ENCODE measurements around the gene SKI. TPM values are rescaled to one million over a fixed set of nuclear protein-coding genes. Genes with fewer than 3 reads are reported as not detected.

The SKI gene
- total RNA-seq, 2 experiments from 2014 or later: 4.7 to 11.7 TPM

GRCh38 chr1:2279817-2280216 is 51.7 kb downstream of the SKI start:
- H3K27ac ChIP-seq (ENCODE audit: low read depth, low read length, poor library complexity, severe bottlenecking): no peak overlapping the region
- DNase-seq (ENCODE audit: low spot score): no peak
- no peaks in the 10 kb centered on the region; the same call in 1 of the 2 replicates for H3K36me3 ChIP-seq (ENCODE audit: insufficient read depth, low read length)
- no peak for TF ChIP-seq CTCF (conservative IDR thresholded peaks at IDR 0.05; ENCODE audit: low read length)
- ChIA-PET POLR2A (no interaction called here), CTCF (ENCODE audit: unreplicated experiment) (no interaction called here)
- H2AFZ ChIP-seq (ENCODE audit: low read length): no peak overlapping the region
- H4K20me1 ChIP-seq (ENCODE audit: insufficient read depth, low read length): no peaks in the 10 kb centered on the region; the same call in 1 of the 2 replicates
- no peak overlapping the region for H3K4me3 ChIP-seq (ENCODE audit: low read depth, low read length, poor library complexity, severe bottlenecking)
- no peaks in the 10 kb centered on the region for H3K9me3 ChIP-seq (ENCODE audit: low read length)
- intact Hi-C loops (cut with micrococcal nuclease; ENCODE audit: unreplicated experiment): no loop called here
- H3K4me2 ChIP-seq (ENCODE audit: low read length): no peak overlapping the region
- BruUV-seq (replicated peaks): no TSS peak
- H3K79me2 ChIP-seq (ENCODE audit: insufficient read depth, low read depth, low read length): no peaks in the 10 kb centered on the region
- H3K4me1 ChIP-seq (ENCODE audit: insufficient read depth, low read length, poor library complexity, severe bottlenecking): no peaks in the 10 kb centered on the region
- no peaks in the 10 kb centered on the region for H3K9me2 ChIP-seq (ENCODE audit: insufficient read depth, low read length)

DNA sequence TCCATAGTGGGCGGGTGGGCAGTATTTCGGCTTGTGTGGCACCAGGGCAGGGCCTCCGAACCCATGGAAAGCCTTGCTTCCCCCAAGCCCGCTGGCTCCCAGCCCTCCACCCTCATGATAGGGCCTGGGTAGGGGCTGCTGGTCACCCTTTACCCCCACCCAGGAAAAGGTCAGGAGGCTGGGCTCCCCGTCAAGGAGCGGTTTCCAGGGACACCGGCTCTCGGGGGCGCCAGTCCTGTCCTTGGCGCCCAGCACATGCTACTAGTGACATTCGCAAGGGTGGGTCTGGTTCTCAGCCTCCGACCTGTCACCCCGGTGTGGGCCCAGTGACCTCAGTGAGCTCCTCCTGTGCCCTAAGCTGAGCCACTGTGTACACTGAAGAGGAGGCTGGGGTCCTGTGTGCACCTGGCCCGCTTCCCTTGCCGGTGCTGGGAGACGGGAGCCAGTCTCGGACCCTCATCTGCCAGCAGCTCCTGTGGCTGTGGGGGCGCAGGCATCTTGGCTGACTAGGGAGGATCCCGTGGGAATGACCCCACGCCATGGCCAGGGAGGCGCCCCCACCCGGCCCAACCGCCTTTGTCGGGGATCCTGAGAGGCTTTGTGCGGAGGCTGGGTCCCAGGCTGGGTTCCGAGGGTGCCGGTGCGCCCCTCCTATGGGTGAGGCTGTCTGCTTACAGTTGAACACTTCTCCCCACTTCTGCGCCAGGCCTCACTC is 54.6 kb downstream of the SKI start:
- POLR2A ChIA-PET: interaction anchor here (0.6 kb wide), 2 partner anchors 57 to 228 kb away, joined by 3 read pairs; no protein-coding TSS in a partner anchor
- intact Hi-C loops (cut with micrococcal nuclease; ENCODE audit: unreplicated experiment): no loop called here
- Histone ChIP-seq H3K4me2 (ENCODE audit: low read length) (no peak overlapping the region), H3K9me2 (ENCODE audit: insufficient read depth, low read length) (no peaks in the 10 kb centered on the region), H3K27ac (ENCODE audit: low read depth, low read length, poor library complexity, severe bottlenecking) (no peak overlapping the region), H3K4me3 (ENCODE audit: low read depth, low read length, poor library complexity, severe bottlenecking) (no peak overlapping the region), H3K4me1 (ENCODE audit: insufficient read depth, low read length, poor library complexity, severe bottlenecking) (no peaks in the 10 kb centered on the region), H2AFZ (ENCODE audit: low read length) (no peak overlapping the region), H3K9me3 (ENCODE audit: low read length) (no peaks in the 10 kb centered on the region), H3K36me3 (ENCODE audit: insufficient read depth, low read length) (no peaks in the 10 kb centered on the region), H4K20me1 (ENCODE audit: insufficient read depth, low read length) (no peaks in the 10 kb centered on the region; the same call in 1 of the 2 replicates), H3K79me2 (ENCODE audit: insufficient read depth, low read depth, low read length) (no peaks in the 10 kb centered on the region)
- CTCF ChIA-PET (ENCODE audit: unreplicated experiment): no interaction called here
- BruUV-seq (replicated peaks): no TSS peak
- no peak for TF ChIP-seq EZH2phosphoT487 (IDR thresholded peaks at IDR 0.05; ENCODE audit: borderline replicate concordance, low read depth, low read length)
- no peak for TF ChIP-seq CTCF (conservative IDR thresholded peaks at IDR 0.05; ENCODE audit: low read length)
- DNase-seq (ENCODE audit: low spot score): no peak

- Histone ChIP-seq H3K9me2 (ENCODE audit: insufficient read depth, low read length) (no peaks in the 10 kb centered on the region), H3K4me1 (ENCODE audit: insufficient read depth, low read length, poor library complexity, severe bottlenecking) (no peaks in the 10 kb centered on the region), H3K9me3 (ENCODE audit: low read length) (no peaks in the 10 kb centered on the region), H4K20me1 (ENCODE audit: insufficient read depth, low read length) (no peaks in the 10 kb centered on the region; the same call in 1 of the 2 replicates), H2AFZ (ENCODE audit: low read length) (no peak overlapping the region), H3K79me2 (ENCODE audit: insufficient read depth, low read depth, low read length) (no peaks in the 10 kb centered on the region), H3K4me2 (ENCODE audit: low read length) (no peak overlapping the region), H3K27ac (ENCODE audit: low read depth, low read length, poor library complexity, severe bottlenecking) (no peak overlapping the region), H3K36me3 (ENCODE audit: insufficient read depth, low read length) (no peaks in the 10 kb centered on the region), H3K4me3 (ENCODE audit: low read depth, low read length, poor library complexity, severe bottlenecking) (no peak overlapping the region)
- BruUV-seq (replicated peaks): no TSS peak
- no peak for DNase-seq (ENCODE audit: low spot score)
- TF ChIP-seq EZH2phosphoT487 (IDR thresholded peaks at IDR 0.05; ENCODE audit: borderline replicate concordance, low read depth, low read length) (no peak), CTCF (conservative IDR thresholded peaks at IDR 0.05; ENCODE audit: low read length) (no peak)
- intact Hi-C loops (cut with micrococcal nuclease; ENCODE audit: unreplicated experiment): no loop called here
- ChIA-PET POLR2A (interaction anchor here (0.6 kb wide), 1 partner anchor 58 kb away, joined by 3 read pairs; no protein-coding TSS in a partner anchor), CTCF (ENCODE audit: unreplicated experiment) (no interaction called here)
Measured at GRCh38 chr1:2283371-2283990, 55.4 kb downstream of the SKI start.

Data from OCI-LY7 (cell line).